ENCODE data around the gene MRPL22.
"Not testable (repeated sequence)": the region's sequence is repeated elsewhere in the genome, so short reads cannot be mapped to it uniquely, and the experiment has no call there.

MRPL22 gene

GRCh38 chr5:154943527-154943926, 2.7 kb downstream of the MRPL22 start:
- no peak for DNase-seq (ENCODE audit: low read depth)

- no peak for DNase-seq (ENCODE audit: low read depth)
Measured at GRCh38 chr5:154944716-154945115, 3.8 kb downstream of the MRPL22 start.

GRCh38 chr5:154945695-154946301, 4.9 kb downstream of the MRPL22 start:
- no peak for DNase-seq (ENCODE audit: low read depth)

GRCh38 chr5:154947778-154948177, 6.9 kb downstream of the MRPL22 start:
- DNase-seq (ENCODE audit: low read depth), result no peak

- DNase-seq (ENCODE audit: low read depth), result no peak
Measured at GRCh38 chr5:154948313-154948712, 7.4 kb downstream of the MRPL22 start.

- DNase-seq (ENCODE audit: low read depth), result no peak
Measured at GRCh38 chr5:154949781-154950180, 8.9 kb downstream of the MRPL22 start.

- DNase-seq (ENCODE audit: low read depth), result no peak
Measured at GRCh38 chr5:154956712-154957111, 15.8 kb downstream of the MRPL22 start.

- DNase-seq (ENCODE audit: low read depth), result no peak
Measured at GRCh38 chr5:154962494-154962893, 21.6 kb downstream of the MRPL22 start.

- DNase-seq (ENCODE audit: low read depth), result no peak
Measured at GRCh38 chr5:154966081-154966841, 25.4 kb downstream of the MRPL22 start.

- no peak for DNase-seq (ENCODE audit: low read depth)
Measured at GRCh38 chr5:154966874-154967273, 26.0 kb downstream of the MRPL22 start.

- DNase-seq (ENCODE audit: low read depth), result no peak
Measured at GRCh38 chr5:154967421-154968024, 26.6 kb downstream of the MRPL22 start.

GRCh38 chr5:154968953-154969352, 28.1 kb downstream of the MRPL22 start:
- no peak for DNase-seq (ENCODE audit: low read depth)

- no peak for DNase-seq (ENCODE audit: low read depth)
Measured at GRCh38 chr5:154970759-154971158, 29.9 kb downstream of the MRPL22 start.

GRCh38 chr5:154971501-154971900, 30.6 kb downstream of the MRPL22 start:
- DNase-seq (ENCODE audit: low read depth), result no peak

GRCh38 chr5:154972476-154973080, 31.7 kb downstream of the MRPL22 start:
- no peak for DNase-seq (ENCODE audit: low read depth)

- not testable (repeated sequence) for DNase-seq (ENCODE audit: low read depth)
Measured at GRCh38 chr5:154976082-154976481, 35.2 kb downstream of the MRPL22 start.

GRCh38 chr5:154977409-154977808, 36.5 kb downstream of the MRPL22 start:
- DNase-seq (ENCODE audit: low read depth), result no peak

GRCh38 chr5:154978294-154978693, 37.4 kb downstream of the MRPL22 start:
- not testable (repeated sequence) for DNase-seq (ENCODE audit: low read depth)

- DNase-seq (ENCODE audit: low read depth), result no peak
Measured at GRCh38 chr5:154984946-154985516, 44.2 kb downstream of the MRPL22 start.

- DNase-seq (ENCODE audit: low read depth), result no peak
Measured at GRCh38 chr5:154986151-154986550, 45.3 kb downstream of the MRPL22 start.

GRCh38 chr5:154989626-154990025, 48.8 kb downstream of the MRPL22 start:
- DNase-seq (ENCODE audit: low read depth), result no peak

GRCh38 chr5:154993461-154993860, 52.6 kb downstream of the MRPL22 start:
- DNase-seq (ENCODE audit: low read depth), result no peak

- no peak for DNase-seq (ENCODE audit: low read depth)
Measured at GRCh38 chr5:154995679-154996078, 54.8 kb downstream of the MRPL22 start.
